SK-N-MC (cell line): Measurements from ENCODE around the gene MB21D2.

Experiments
- EZH2 ChIP-seq: fragments of 200-600 bp; sonication (generic); IDR thresholded peaks from one replicate; pipeline ENCODE4 v1.6.1; 2017; ENCODE audit warnings: antibody characterized with exemption
- FOXP2 ChIP-seq: optimal IDR thresholded peaks from 2 replicates; pipeline ENCODE3; 2011; ENCODE audit warnings: mild to moderate bottlenecking, moderate library complexity; ENCODE audit not compliant: insufficient read depth; ENCODE audit errors: extremely low read length, control extremely low read depth
- POLR2AphosphoS5 ChIP-seq: IDR thresholded peaks from 2 replicates; pipeline ENCODE4 v1.6.1; 2012; ENCODE audit warnings: mild to moderate bottlenecking, low read depth, low read length, borderline replicate concordance

DNA sequence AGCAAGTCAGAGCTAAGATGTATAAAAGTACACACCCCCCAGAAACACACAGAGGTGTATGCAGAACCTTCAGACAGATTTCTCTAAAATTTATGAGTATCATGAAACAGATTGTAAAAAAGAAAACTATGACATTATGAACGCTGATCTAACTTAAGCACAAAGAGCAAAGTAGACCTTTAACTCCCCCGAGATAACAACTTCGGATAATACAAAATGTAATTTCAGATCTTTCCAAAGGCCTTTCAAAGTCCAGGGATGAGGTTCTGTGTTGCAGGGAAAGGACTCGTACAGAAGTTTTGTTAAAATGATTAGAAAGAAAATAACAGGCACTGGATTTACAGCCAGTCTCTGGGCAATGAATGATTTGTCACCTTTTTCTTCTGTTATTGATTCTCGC lies 97.5 kb downstream of the MB21D2 start:
- TF ChIP-seq POLR2AphosphoS5 (no peak), EZH2 (no peak), FOXP2 (no peak)
